Neural cell (in vitro differentiated cells): ENCODE data around the gene TCN1. TPM values are rescaled to one million over a fixed set of nuclear protein-coding genes. Genes with fewer than 3 reads are reported as not detected.

ENCODE experiments used
- H2AFZ ChIP-seq: fragments of 200-600, 300-800 bp; sonication (generic), shearing (Covaris generic); 2 replicates; pipeline ENCODE4 v1.6.0; 2014; ENCODE audit warnings: low read depth, mild to moderate bottlenecking, antibody characterized with exemption, low read length, moderate library complexity
- H3F3A ChIP-seq: fragments of 200-600 bp; shearing (Covaris generic); 2 replicates; pipeline ENCODE4 v1.6.1; 2016; ENCODE audit warnings: mild to moderate bottlenecking, moderate library complexity, mixed read lengths, antibody characterized with exemption, low read length; ENCODE audit not compliant: insufficient read depth, poor library complexity, severe bottlenecking
- H3K27ac ChIP-seq: fragments of 200-600, 300-800 bp; sonication (generic), shearing (Covaris generic); 2 replicates; pipeline ENCODE4 v1.5.1; 2014; ENCODE audit warnings: mild to moderate bottlenecking, low read length, moderate library complexity
- H3K27me3 ChIP-seq: fragments of 300-800, 200-600 bp; sonication (generic), shearing (Covaris generic); 2 replicates; pipeline ENCODE4 v1.6.0; 2014; ENCODE audit warnings: mild to moderate bottlenecking, low read depth, low read length, moderate library complexity; ENCODE audit not compliant: insufficient read depth
- H3K36me3 ChIP-seq: fragments of 300-800, 200-600 bp; sonication (generic), shearing (Covaris generic); 2 replicates; pipeline ENCODE4 v1.5.1; 2014; ENCODE audit warnings: mild to moderate bottlenecking, antibody characterized with exemption, low read length, moderate library complexity; ENCODE audit not compliant: insufficient read depth
- H3K4me2 ChIP-seq: fragments of 300-800, 200-600 bp; sonication (generic), shearing (Covaris generic); 2 replicates; pipeline ENCODE4 v1.6.0; 2014; ENCODE audit warnings: mild to moderate bottlenecking, low read length
- H3K4me3 ChIP-seq: fragments of 300-800, 200-600 bp; sonication (generic), shearing (Covaris generic); 2 replicates; pipeline ENCODE4 v1.5.1; 2014; ENCODE audit warnings: mild to moderate bottlenecking, low read length, moderate library complexity
- H3K79me2 ChIP-seq: fragments of 200-600 bp; shearing (Covaris generic); replicated peaks from 2 replicates; pipeline ENCODE4 v1.6.0; 2014; ENCODE audit warnings: mild to moderate bottlenecking, low read length, moderate library complexity; ENCODE audit not compliant: insufficient read depth
- H3K9ac ChIP-seq: fragments of 300-800, 200-600 bp; sonication (generic), shearing (Covaris generic); 2 replicates; pipeline ENCODE4 v1.6.1; 2016; ENCODE audit warnings: mild to moderate bottlenecking, low read length, mixed read lengths
- H3K9me2 ChIP-seq: fragments of 200-600 bp; shearing (Covaris generic); 2 replicates; pipeline ENCODE4 v1.6.1; 2016; ENCODE audit warnings: mild to moderate bottlenecking, low read length, mixed read lengths; ENCODE audit not compliant: insufficient read depth
- H3K9me3 ChIP-seq: fragments of 200-600, 300-800 bp; sonication (generic), shearing (Covaris generic); 2 replicates; pipeline ENCODE4 v1.6.1; 2016; ENCODE audit warnings: mild to moderate bottlenecking, mixed run types, low read length, moderate library complexity, mixed read lengths
- H4K20me1 ChIP-seq: fragments of 200-600 bp; shearing (Covaris generic); 2 replicates; pipeline ENCODE4 v1.6.1; 2016; ENCODE audit warnings: mild to moderate bottlenecking, mixed run types; ENCODE audit not compliant: insufficient read depth
- CTCF ChIP-seq: fragments of 450-650 bp; IDR thresholded peaks from 2 replicates; pipeline ENCODE4 v1.5.1; 2014; ENCODE audit warnings: antibody characterized with exemption, mild to moderate bottlenecking, moderate library complexity; ENCODE audit not compliant: poor library complexity, severe bottlenecking
- EP300 ChIP-seq: fragments of 450-650 bp; conservative IDR thresholded peaks from 2 replicates; pipeline ENCODE4 v1.6.1; 2014; ENCODE audit warnings: antibody characterized with exemption, mild to moderate bottlenecking, moderate library complexity; ENCODE audit not compliant: poor library complexity, severe bottlenecking
- EZH2 ChIP-seq: fragments of 200-600, 300-800 bp; shearing (Covaris generic), sonication (generic); IDR thresholded peaks from 2 replicates; pipeline ENCODE4 v1.6.1; 2014; ENCODE audit warnings: antibody characterized with exemption, low read length, borderline replicate concordance, mild to moderate bottlenecking; ENCODE audit not compliant: insufficient read depth, poor library complexity, severe bottlenecking
- MXI1 ChIP-seq: fragments of 450-650 bp; conservative IDR thresholded peaks from 2 replicates; pipeline ENCODE4 v1.6.1; 2014; ENCODE audit warnings: antibody characterized with exemption, mild to moderate bottlenecking; ENCODE audit not compliant: poor library complexity, severe bottlenecking
- POLR2AphosphoS5 ChIP-seq: IDR thresholded peaks from 2 replicates; pipeline ENCODE4 v1.6.1; 2012
- RAD21 ChIP-seq: fragments of 450-650 bp; conservative IDR thresholded peaks from 2 replicates; pipeline ENCODE4 v1.6.1; 2014; ENCODE audit warnings: antibody characterized with exemption, mild to moderate bottlenecking, moderate library complexity
- REST ChIP-seq: IDR thresholded peaks from 2 replicates; pipeline ENCODE4 v1.6.1; 2012; ENCODE audit warnings: borderline replicate concordance
- SMC3 ChIP-seq: fragments of 450-650 bp; conservative IDR thresholded peaks from 2 replicates; pipeline ENCODE4 v1.6.1; 2014; ENCODE audit warnings: antibody characterized with exemption, mild to moderate bottlenecking, moderate library complexity; ENCODE audit not compliant: poor library complexity
- TAF1 ChIP-seq: IDR thresholded peaks from 2 replicates; pipeline ENCODE4 v1.6.1; 2012; ENCODE audit warnings: low read depth
- polyA plus RNA-seq: library from polyadenylated mRNA; depleted of rRNA; stranded (reverse); fragments of >200 nt; gene quantifications from 2 replicates; pipeline ENCODE4 v1.2.3, GENCODE V29; 2014

TCN1 gene
- polyA plus RNA-seq, 1 donor from 2014 or later: not detected

- H3K36me3 ChIP-seq: no peaks in the 10 kb centered on the region
- H3K4me2 ChIP-seq: no peak overlapping the region
- H3K9ac ChIP-seq: no peak overlapping the region
- H2AFZ ChIP-seq: no peak overlapping the region
- no peaks in the 10 kb centered on the region for H3K9me3 ChIP-seq
- no peak overlapping the region for H3K27ac ChIP-seq
- H3K9me2 ChIP-seq: no peaks in the 10 kb centered on the region
- TF ChIP-seq TAF1 (no peak), EP300 (no peak), POLR2AphosphoS5 (no peak), SMC3 (no peak), MXI1 (no peak), EZH2 (no peak), REST (no peak), RAD21 (no peak)
- H3K27me3 ChIP-seq: no peaks in the 10 kb centered on the region
- H4K20me1 ChIP-seq: no peaks in the 10 kb centered on the region
- H3K4me3 ChIP-seq: no peak overlapping the region
- no peaks in the 10 kb centered on the region for H3K79me2 ChIP-seq
- no peaks in the 10 kb centered on the region for H3F3A ChIP-seq
Measured at GRCh38 chr11:59829358-59829757, 36.9 kb downstream of the TCN1 start.

GRCh38 chr11:59822989-59823566, 43.2 kb downstream of the TCN1 start:
- H2AFZ ChIP-seq: no peak overlapping the region

More at GRCh38 chr11:59822989-59823566, 43.2 kb downstream of the TCN1 start:
- Histone ChIP-seq H3K36me3 (no peaks in the 10 kb centered on the region), H3K27ac (no peak overlapping the region), H4K20me1 (no peaks in the 10 kb centered on the region), H3K4me2 (no peak overlapping the region), H3K4me3 (no peak overlapping the region), H3F3A (no peaks in the 10 kb centered on the region), H3K27me3 (no peaks in the 10 kb centered on the region), H3K79me2 (no peaks in the 10 kb centered on the region), H3K9me2 (no peaks in the 10 kb centered on the region), H3K9me3 (no peaks in the 10 kb centered on the region), H3K9ac (no peak overlapping the region)
- TF ChIP-seq CTCF (peak; percentile 77), POLR2AphosphoS5 (no peak), RAD21 (peak; percentile 81), SMC3 (peak; percentile 81)
